ENCODE results near the gene NAV2.

GRCh38 chr11:19759389-19759788 lies 46.8 kb downstream of the NAV2 start:
- TF ChIP-seq CTCF (IDR thresholded peaks at IDR 0.05; ENCODE audit: borderline replicate concordance, extremely low read depth, low read length, poor library complexity, severe bottlenecking): no peak
- no peak for TF ChIP-seq EZH2 (IDR thresholded peaks at IDR 0.05; ENCODE audit: borderline replicate concordance, low read depth, low read length, severe bottlenecking)

Data from DND-41 (cell line).